ENCODE results near the gene UBL7. TPM values are rescaled to one million over a fixed set of nuclear protein-coding genes. Genes with fewer than 3 reads are reported as not detected.

Gene UBL7
- total RNA-seq, 1 donor from 2014 or later: 62.1 TPM

- peak overlapping the region; percentile 29 for H3K27ac Mint-ChIP-seq
Observed at GRCh38 chr15:74419432-74419831, 41.5 kb downstream of the UBL7 start.

GRCh38 chr15:74418575-74419338 is 42.2 kb downstream of the UBL7 start:
- H3K9me3 Mint-ChIP-seq: no peaks in the 10 kb centered on the region
- no peaks in the 10 kb centered on the region for H3K27me3 Mint-ChIP-seq
- no peak for DNase-seq
- H3K36me3 Mint-ChIP-seq (ENCODE audit: low read depth): peaks cover 58% of the 10 kb centered on the region
- H3K4me3 Mint-ChIP-seq: no peak overlapping the region
- peaks cover 43% of the 10 kb centered on the region for H3K4me1 Mint-ChIP-seq
- peak overlapping the region; percentile 59 for H3K27ac Mint-ChIP-seq
- intact Hi-C loops (cut with micrococcal nuclease): no loop called here

More at GRCh38 chr15:74419432-74419831, 41.5 kb downstream of the UBL7 start:
- intact Hi-C loops (cut with micrococcal nuclease): no loop called here
- H3K9me3 Mint-ChIP-seq: no peaks in the 10 kb centered on the region
- H3K36me3 Mint-ChIP-seq (ENCODE audit: low read depth): peaks cover 58% of the 10 kb centered on the region
- no peaks in the 10 kb centered on the region for H3K27me3 Mint-ChIP-seq
- peaks cover 45% of the 10 kb centered on the region for H3K4me1 Mint-ChIP-seq
- no peak for DNase-seq
- no peak overlapping the region for H3K4me3 Mint-ChIP-seq

GRCh38 chr15:74417670-74418069 is 43.3 kb downstream of the UBL7 start:
- Mint-ChIP-seq H3K36me3 (ENCODE audit: low read depth) (peaks cover 59% of the 10 kb centered on the region), H3K27me3 (no peaks in the 10 kb centered on the region), H3K4me3 (no peak overlapping the region), H3K4me1 (peaks cover 36% of the 10 kb centered on the region), H3K9me3 (no peaks in the 10 kb centered on the region), H3K27ac (no peak overlapping the region)
- intact Hi-C loops (cut with micrococcal nuclease): no loop called here
- no peak for DNase-seq

- intact Hi-C loops (cut with micrococcal nuclease): no loop called here
- Mint-ChIP-seq H3K36me3 (ENCODE audit: low read depth) (peaks cover 60% of the 10 kb centered on the region), H3K4me1 (peaks cover 36% of the 10 kb centered on the region), H3K27ac (no peak overlapping the region), H3K27me3 (no peaks in the 10 kb centered on the region), H3K4me3 (no peak overlapping the region), H3K9me3 (no peaks in the 10 kb centered on the region)
- DNase-seq: no peak
Observed at GRCh38 chr15:74417225-74417624, 43.7 kb downstream of the UBL7 start.

- Mint-ChIP-seq H3K9me3 (no peaks in the 10 kb centered on the region), H3K4me1 (peaks cover 36% of the 10 kb centered on the region), H3K27me3 (no peaks in the 10 kb centered on the region), H3K27ac (peak overlapping the region; percentile 21), H3K36me3 (ENCODE audit: low read depth) (peaks cover 63% of the 10 kb centered on the region), H3K4me3 (peak overlapping the region; percentile 2)
- intact Hi-C loops (cut with micrococcal nuclease): no loop called here
- no peak for DNase-seq
Observed at GRCh38 chr15:74415966-74416916, 44.7 kb downstream of the UBL7 start.

- Mint-ChIP-seq H3K4me3 (no peak overlapping the region), H3K27me3 (no peaks in the 10 kb centered on the region), H3K36me3 (ENCODE audit: low read depth) (peaks cover 70% of the 10 kb centered on the region), H3K4me1 (peaks cover 25% of the 10 kb centered on the region), H3K27ac (no peak overlapping the region), H3K9me3 (no peaks in the 10 kb centered on the region)
- intact Hi-C loops (cut with micrococcal nuclease): no loop called here
- no peak for DNase-seq
Observed at GRCh38 chr15:74414603-74415338, 46.2 kb downstream of the UBL7 start.

- peaks cover 70% of the 10 kb centered on the region for H3K36me3 Mint-ChIP-seq (ENCODE audit: low read depth)
- no peaks in the 10 kb centered on the region for H3K27me3 Mint-ChIP-seq
- H3K9me3 Mint-ChIP-seq: no peaks in the 10 kb centered on the region
- no peak overlapping the region for H3K4me3 Mint-ChIP-seq
- peak overlapping the region; percentile 38 for H3K27ac Mint-ChIP-seq
- intact Hi-C loops (cut with micrococcal nuclease): no loop called here
- DNase-seq: no peak
- peaks cover 23% of the 10 kb centered on the region for H3K4me1 Mint-ChIP-seq
Observed at GRCh38 chr15:74414081-74414580, 46.8 kb downstream of the UBL7 start.

GRCh38 chr15:74413350-74414080 is 47.4 kb downstream of the UBL7 start:
- Mint-ChIP-seq H3K9me3 (no peaks in the 10 kb centered on the region), H3K4me1 (peaks cover 26% of the 10 kb centered on the region), H3K36me3 (ENCODE audit: low read depth) (peaks cover 72% of the 10 kb centered on the region), H3K27me3 (no peaks in the 10 kb centered on the region), H3K27ac (peak overlapping the region; percentile 45), H3K4me3 (no peak overlapping the region)
- intact Hi-C loops (cut with micrococcal nuclease): no loop called here
- DNase-seq: no peak

GRCh38 chr15:74412159-74412558 is 48.8 kb downstream of the UBL7 start:
- intact Hi-C loops (cut with micrococcal nuclease): no loop called here

GRCh38 chr15:74411686-74412085 is 49.3 kb downstream of the UBL7 start:
- no peak for DNase-seq
- H3K27me3 Mint-ChIP-seq: no peaks in the 10 kb centered on the region
- H3K4me3 Mint-ChIP-seq: no peak overlapping the region
- H3K4me1 Mint-ChIP-seq: peaks cover 29% of the 10 kb centered on the region
- peak overlapping the region; percentile 20 for H3K27ac Mint-ChIP-seq
- intact Hi-C loops (cut with micrococcal nuclease): no loop called here
- H3K9me3 Mint-ChIP-seq: no peaks in the 10 kb centered on the region
- H3K36me3 Mint-ChIP-seq (ENCODE audit: low read depth): peaks cover 64% of the 10 kb centered on the region

More at GRCh38 chr15:74412159-74412558, 48.8 kb downstream of the UBL7 start:
- no peak overlapping the region for H3K27ac Mint-ChIP-seq
- no peaks in the 10 kb centered on the region for H3K9me3 Mint-ChIP-seq
- H3K36me3 Mint-ChIP-seq (ENCODE audit: low read depth): peaks cover 69% of the 10 kb centered on the region
- no peak for DNase-seq
- peaks cover 28% of the 10 kb centered on the region for H3K4me1 Mint-ChIP-seq
- no peaks in the 10 kb centered on the region for H3K27me3 Mint-ChIP-seq
- no peak overlapping the region for H3K4me3 Mint-ChIP-seq

- H3K4me1 Mint-ChIP-seq: peaks cover 18% of the 10 kb centered on the region
- peaks cover 59% of the 10 kb centered on the region for H3K36me3 Mint-ChIP-seq (ENCODE audit: low read depth)
- no peaks in the 10 kb centered on the region for H3K9me3 Mint-ChIP-seq
- H3K27ac Mint-ChIP-seq: no peak overlapping the region
- intact Hi-C loops (cut with micrococcal nuclease): no loop called here
- no peak for DNase-seq
- no peak overlapping the region for H3K4me3 Mint-ChIP-seq
- no peaks in the 10 kb centered on the region for H3K27me3 Mint-ChIP-seq
Observed at GRCh38 chr15:74410502-74410901, 50.5 kb downstream of the UBL7 start.

GRCh38 chr15:74409225-74409624 is 51.7 kb downstream of the UBL7 start:
- peaks cover 54% of the 10 kb centered on the region for H3K36me3 Mint-ChIP-seq (ENCODE audit: low read depth)
- no peaks in the 10 kb centered on the region for H3K9me3 Mint-ChIP-seq
- peaks cover 19% of the 10 kb centered on the region for H3K4me1 Mint-ChIP-seq
- no peaks in the 10 kb centered on the region for H3K27me3 Mint-ChIP-seq
- H3K4me3 Mint-ChIP-seq: no peak overlapping the region
- H3K27ac Mint-ChIP-seq: no peak overlapping the region
- intact Hi-C loops (cut with micrococcal nuclease): no loop called here
- DNase-seq: no peak

- Mint-ChIP-seq H3K4me1 (peaks cover 20% of the 10 kb centered on the region), H3K27me3 (no peaks in the 10 kb centered on the region), H3K27ac (peak overlapping the region; percentile 61), H3K4me3 (no peak overlapping the region), H3K36me3 (ENCODE audit: low read depth) (peaks cover 52% of the 10 kb centered on the region), H3K9me3 (no peaks in the 10 kb centered on the region)
- intact Hi-C loops (cut with micrococcal nuclease): no loop called here
- DNase-seq: no peak
Observed at GRCh38 chr15:74408815-74409214, 52.1 kb downstream of the UBL7 start.

All from activated CD4-positive, alpha-beta T cell treated with anti-CD3 and anti-CD28 coated beads, Interleukin-2, amount 10 ng/mL, durations not matched to agents 24 days and 14 days (primary cell).